Ectodermal cell (in vitro differentiated cells): ENCODE data around the gene DRD4.
"Not testable (repeated sequence)": the region's sequence is repeated elsewhere in the genome, so short reads cannot be mapped to it uniquely, and the experiment has no call there.

ENCODE experiments used
- H3K27ac ChIP-seq: 2 replicates; pipeline ENCODE4 v1.7.0; 2013; ENCODE audit warnings: mild to moderate bottlenecking, low read depth, low read length; ENCODE audit not compliant: insufficient read depth, poor library complexity, severe bottlenecking
- H3K27me3 ChIP-seq: 2 replicates; pipeline ENCODE4 v1.7.0; 2013; ENCODE audit warnings: mild to moderate bottlenecking, low read length; ENCODE audit not compliant: insufficient read depth, control insufficient read depth, poor library complexity, severe bottlenecking
- H3K36me3 ChIP-seq: one replicate; pipeline ENCODE4 v1.7.0; 2013; ENCODE audit warnings: low read length; ENCODE audit not compliant: control insufficient read depth, insufficient read depth
- H3K4me1 ChIP-seq: one replicate; pipeline ENCODE4 v1.7.0; 2013; ENCODE audit warnings: low read length; ENCODE audit not compliant: control insufficient read depth, insufficient read depth
- H3K4me3 ChIP-seq: 2 replicates; pipeline ENCODE4 v1.7.0; 2013; ENCODE audit warnings: low read depth, low read length, control low read depth; ENCODE audit not compliant: insufficient read depth
- H3K9me3 ChIP-seq: 2 replicates; pipeline ENCODE4 v1.7.0; 2013; ENCODE audit warnings: mild to moderate bottlenecking, low read length, moderate library complexity; ENCODE audit not compliant: control insufficient read depth
- WGBS, 2 experiments: methylation state at CpG; one replicate each; pipeline ENCODE4 v1.1.7; 2013; ENCODE audit warnings: missing lambda C conversion rate in 2 of 2; 5-methylcytosine and 5-hydroxymethylcytosine counted together

The DRD4 gene

DNA sequence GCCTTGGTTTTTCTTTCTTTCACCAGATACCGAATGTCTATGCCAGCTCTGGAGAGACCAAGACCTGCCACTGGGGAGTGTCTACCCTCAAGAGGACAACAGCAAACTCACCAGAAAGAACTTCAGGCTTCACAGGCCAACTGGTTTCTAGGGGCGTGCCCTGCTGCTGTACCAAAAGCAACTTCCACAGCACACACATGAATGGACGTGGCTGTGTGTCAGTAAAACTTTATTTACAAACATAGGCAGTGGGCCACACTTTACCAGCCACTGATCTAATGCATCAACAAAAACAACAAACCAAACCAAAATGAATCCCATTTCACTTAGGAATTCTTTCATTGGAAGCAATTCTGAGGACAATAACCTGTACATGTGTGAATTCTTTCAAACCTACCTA, 41.2 kb downstream of the DRD4 start:
- H3K4me1 ChIP-seq, result no peaks in the 10 kb centered on the region
- H3K36me3 ChIP-seq, result peaks cover 34% of the 10 kb centered on the region
- H3K9me3 ChIP-seq, result no peaks in the 10 kb centered on the region
- H3K27me3 ChIP-seq, result no peaks in the 10 kb centered on the region
- WGBS, 2 experiments, result 90 to 95% methylated on average over 3 of the region's 3 CpGs
- H3K27ac ChIP-seq, result no peak overlapping the region
- no peak overlapping the region for H3K4me3 ChIP-seq

DNA sequence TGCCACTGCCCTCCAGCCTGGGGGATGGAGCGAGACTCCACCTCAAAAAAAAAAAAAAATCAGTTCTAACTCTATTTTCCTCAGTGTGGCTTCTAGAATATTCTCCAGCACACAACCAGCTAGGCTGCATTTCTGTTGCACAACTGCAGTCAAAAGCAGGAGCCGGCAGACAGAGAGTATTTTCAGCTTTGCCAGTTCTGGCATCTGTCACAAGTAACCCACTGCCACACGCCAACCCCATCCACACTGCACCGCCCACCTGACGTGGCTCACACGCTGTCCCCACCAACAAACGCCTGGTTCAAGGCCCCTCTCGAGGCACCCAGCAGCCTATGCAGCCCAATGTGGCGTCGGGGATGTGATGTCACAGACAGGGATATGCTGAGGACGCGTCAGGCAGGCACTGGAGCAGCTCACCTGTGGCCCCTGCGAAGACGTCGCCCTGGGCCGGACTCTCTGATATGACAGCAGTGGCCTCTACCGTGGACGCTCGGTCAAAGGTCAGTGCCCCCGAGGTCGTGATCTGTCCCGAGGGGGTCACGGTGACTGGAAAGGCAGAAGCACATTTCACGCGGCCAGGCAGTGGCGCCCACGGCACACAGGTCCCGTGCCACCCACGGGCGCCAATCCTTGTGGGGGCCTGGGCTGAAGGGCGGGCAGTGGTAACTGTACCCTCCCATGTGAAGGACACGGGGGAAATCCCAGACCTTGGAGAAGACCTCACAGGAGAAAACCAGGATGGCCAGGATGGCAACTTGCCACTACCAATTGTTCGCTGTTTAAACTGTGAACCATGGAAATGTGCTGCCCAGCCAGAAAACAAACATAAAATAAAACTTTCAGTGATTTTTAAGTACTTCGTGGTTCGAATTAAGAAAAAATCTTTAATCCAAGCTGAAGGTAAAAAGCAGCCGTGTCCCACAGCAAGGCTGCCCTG, 42.5 kb downstream of the DRD4 start:
- Histone ChIP-seq H3K27ac (no peak overlapping the region), H3K36me3 (peaks cover 32% of the 10 kb centered on the region), H3K27me3 (no peaks in the 10 kb centered on the region), H3K4me1 (no peaks in the 10 kb centered on the region), H3K9me3 (no peaks in the 10 kb centered on the region), H3K4me3 (no peak overlapping the region)
- WGBS, 2 experiments, result 96% methylated on average over 36 of the region's 36 CpGs

DNA sequence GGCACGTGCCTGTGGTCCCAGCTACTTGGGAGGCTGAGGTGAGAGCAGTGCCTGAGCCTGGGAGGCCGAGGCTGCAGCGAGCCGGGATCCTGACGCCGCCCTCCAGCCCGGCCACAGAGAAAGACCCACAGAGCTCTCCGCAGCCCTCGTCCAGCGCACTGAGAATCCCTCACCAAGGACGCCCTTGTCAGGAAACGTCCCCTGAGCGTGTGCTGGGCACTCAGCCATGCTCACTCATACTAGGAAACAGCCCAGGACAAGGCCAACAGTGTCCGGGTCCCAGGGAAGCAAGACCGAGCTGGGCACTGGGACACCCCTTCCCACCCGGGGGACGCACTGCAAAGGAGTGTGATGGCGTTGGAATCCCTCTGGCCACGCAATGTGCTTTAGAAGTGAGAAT, 43.4 kb downstream of the DRD4 start:
- Histone ChIP-seq H3K27me3 (no peaks in the 10 kb centered on the region), H3K4me1 (no peaks in the 10 kb centered on the region), H3K4me3 (no peak overlapping the region), H3K9me3 (no peaks in the 10 kb centered on the region), H3K27ac (no peak overlapping the region), H3K36me3 (peaks cover 31% of the 10 kb centered on the region)
- 92 to 94% methylated on average over 19 of the region's 19 CpGs for WGBS, 2 experiments

DNA sequence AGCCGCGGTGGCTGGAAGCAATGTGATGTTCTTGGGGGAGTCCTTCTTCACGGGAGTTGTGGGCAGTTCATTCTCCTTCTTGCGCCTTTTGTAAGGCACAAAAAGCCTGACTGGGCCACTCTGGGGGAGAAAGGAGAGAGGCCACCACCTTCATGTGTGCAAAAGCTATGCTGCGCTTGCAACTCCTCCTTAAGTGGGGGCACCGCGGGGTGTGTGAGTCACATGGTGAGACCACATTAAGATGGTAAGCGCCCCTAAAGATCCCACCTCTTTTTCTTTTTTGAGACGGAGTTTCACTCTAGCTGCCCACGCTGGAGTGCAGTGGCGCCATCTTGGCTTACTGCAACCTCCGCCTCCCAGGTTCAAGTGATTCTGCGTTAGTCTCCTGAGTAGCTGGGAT, 43.9 kb downstream of the DRD4 start:
- WGBS, 2 experiments, result 91 to 93% methylated on average over 13 of the region's 13 CpGs
- no peak overlapping the region for H3K27ac ChIP-seq
- no peak overlapping the region for H3K4me3 ChIP-seq
- H3K4me1 ChIP-seq, result no peaks in the 10 kb centered on the region
- no peaks in the 10 kb centered on the region for H3K27me3 ChIP-seq
- H3K9me3 ChIP-seq, result no peaks in the 10 kb centered on the region
- peaks cover 34% of the 10 kb centered on the region for H3K36me3 ChIP-seq

DNA sequence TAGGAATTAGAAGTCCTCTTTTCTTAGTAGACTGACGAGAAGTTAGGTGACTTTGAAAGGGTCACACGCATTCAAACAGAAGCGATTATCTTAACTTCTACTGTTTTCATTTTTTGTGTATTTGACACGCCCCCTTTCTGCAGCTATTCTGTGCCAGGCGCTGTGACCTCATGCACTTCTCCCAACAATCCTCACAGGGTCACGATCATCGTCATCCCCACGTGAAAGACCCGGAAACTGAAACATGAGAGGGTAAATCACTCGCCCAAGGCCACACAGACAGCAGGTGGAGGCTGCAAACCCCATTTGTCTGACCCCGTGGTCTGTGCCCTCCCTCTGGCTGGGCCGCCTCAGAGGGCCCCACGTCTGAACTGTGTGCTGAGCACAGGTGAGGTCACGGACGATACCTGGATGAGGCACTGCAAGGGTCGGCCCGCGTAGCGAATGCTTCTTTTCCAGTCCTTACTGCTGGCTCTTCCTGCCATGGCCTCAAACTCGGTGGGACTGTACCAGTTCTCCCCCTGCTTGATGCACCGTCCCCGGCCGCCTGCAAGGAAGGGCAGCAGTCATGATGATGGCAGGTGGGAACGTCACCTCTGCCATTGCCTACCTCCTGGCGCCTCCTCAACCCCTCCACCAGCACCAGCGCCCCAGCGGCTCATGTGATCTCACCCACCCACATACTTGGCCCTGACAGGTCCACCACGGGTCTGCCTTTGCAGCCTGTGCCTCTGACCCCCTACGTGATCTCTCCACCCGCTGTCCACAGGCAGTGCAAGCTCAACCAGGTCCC, 49.6 kb downstream of the DRD4 start:
- Histone ChIP-seq H3K27me3 (no peaks in the 10 kb centered on the region), H3K4me1 (no peaks in the 10 kb centered on the region), H3K9me3 (no peaks in the 10 kb centered on the region), H3K36me3 (peaks cover 46% of the 10 kb centered on the region), H3K4me3 (no peak overlapping the region), H3K27ac (no peak overlapping the region)
- WGBS, 2 experiments, result 92 to 93% methylated on average over 30 of the region's 30 CpGs

DNA sequence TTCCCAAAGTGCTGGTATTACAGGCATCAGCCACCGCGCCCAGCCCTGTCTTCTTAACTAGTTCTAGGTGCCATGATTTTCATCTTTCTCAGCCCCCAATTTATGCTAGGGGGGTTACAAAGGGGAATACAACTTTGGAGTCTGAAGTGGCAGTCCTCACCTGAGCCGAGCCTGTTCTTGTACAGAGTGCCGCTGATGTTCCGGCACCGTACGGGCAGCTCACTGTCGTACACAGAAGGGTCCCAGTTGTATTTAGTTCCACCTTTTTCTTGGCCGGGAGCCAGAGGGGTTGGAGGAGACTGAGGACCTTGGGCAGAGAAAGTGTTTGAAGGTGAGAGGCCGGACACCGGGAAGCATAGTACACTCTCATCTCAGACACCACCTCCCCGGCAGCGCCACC, 50.7 kb downstream of the DRD4 start:
- Histone ChIP-seq H3K27ac (no peak overlapping the region), H3K36me3 (peaks cover 40% of the 10 kb centered on the region), H3K27me3 (no peaks in the 10 kb centered on the region), H3K4me3 (no peak overlapping the region), H3K9me3 (no peaks in the 10 kb centered on the region), H3K4me1 (peaks cover under 1% of the 10 kb centered on the region)
- WGBS, 2 experiments, result 91 to 93% methylated on average over 13 of the region's 13 CpGs

DNA sequence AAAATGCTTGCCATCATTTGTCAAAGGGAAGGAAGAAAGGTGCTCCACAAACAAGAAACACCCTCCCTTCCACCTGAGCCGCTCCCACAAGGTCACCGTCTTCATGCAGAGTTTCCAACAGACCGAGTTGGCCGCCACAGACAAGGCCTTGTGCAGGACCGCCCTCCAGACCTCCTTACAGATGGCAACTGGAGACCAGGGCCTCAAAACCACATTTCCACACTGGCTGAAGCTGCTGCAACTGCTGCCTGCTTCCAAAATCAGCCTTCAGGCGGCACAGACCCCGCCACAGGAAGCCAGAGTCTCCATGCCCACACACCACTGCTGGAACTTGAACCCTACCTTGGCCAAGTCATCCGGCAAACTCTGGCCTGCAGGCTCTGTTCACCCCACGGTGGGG, 51.6 kb downstream of the DRD4 start:
- H3K4me1 ChIP-seq, result peaks cover 10% of the 10 kb centered on the region
- H3K27me3 ChIP-seq, result no peaks in the 10 kb centered on the region
- H3K36me3 ChIP-seq, result peaks cover 37% of the 10 kb centered on the region
- no peak overlapping the region for H3K27ac ChIP-seq
- no peaks in the 10 kb centered on the region for H3K9me3 ChIP-seq
- WGBS, 2 experiments, result 90 to 91% methylated on average over 9 of the region's 9 CpGs
- no peak overlapping the region for H3K4me3 ChIP-seq

DNA sequence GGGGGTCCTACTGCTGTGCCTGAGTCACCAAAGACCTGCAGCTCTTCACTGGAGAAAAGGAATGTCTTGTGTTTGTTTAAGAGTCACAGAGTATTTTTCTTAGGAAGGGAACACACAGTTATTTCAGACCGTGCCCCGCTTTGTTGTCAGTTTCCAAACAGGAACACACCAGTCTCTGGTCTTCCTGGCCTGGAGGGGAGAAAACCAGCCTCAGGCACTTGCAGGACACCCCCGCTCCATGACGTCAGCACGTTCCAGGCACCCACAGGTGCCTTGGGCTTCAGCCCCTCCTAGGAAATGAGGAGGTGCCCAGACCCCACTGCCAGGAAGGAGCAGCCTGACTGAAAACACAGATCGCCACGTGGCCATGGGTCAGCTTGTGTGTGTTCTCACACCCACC, 52.6 kb downstream of the DRD4 start:
- Histone ChIP-seq H3K4me1 (peaks cover 16% of the 10 kb centered on the region), H3K4me3 (no peak overlapping the region), H3K27ac (no peak overlapping the region), H3K9me3 (no peaks in the 10 kb centered on the region), H3K27me3 (no peaks in the 10 kb centered on the region), H3K36me3 (peaks cover 30% of the 10 kb centered on the region)
- 93 to 95% methylated on average over 7 of the region's 7 CpGs for WGBS, 2 experiments

DNA sequence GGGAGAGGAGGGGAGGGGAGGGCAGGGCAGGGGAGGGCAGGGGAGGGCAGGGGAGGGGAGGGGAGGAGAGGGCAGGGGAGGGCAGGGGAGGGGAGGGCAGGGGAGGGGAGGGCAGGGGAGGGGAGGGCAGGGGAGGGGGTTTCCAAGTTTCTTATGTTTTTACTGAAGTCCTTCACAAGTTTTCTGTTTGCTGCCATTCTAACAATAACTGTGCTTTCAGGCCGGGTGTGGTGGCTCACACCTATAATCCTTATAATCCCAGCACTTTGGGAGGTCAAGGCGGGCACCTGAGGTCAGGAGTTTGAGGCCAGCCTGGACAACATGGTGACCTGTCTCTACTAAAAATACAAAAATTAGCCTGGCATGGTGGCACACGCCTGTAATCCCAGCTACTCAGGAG, 53.2 kb downstream of the DRD4 start:
- 93 to 94% methylated on average over 3 of the region's 3 CpGs for WGBS, 2 experiments
- H3K9me3 ChIP-seq, result not testable (repeated sequence)
- H3K36me3 ChIP-seq, result peaks cover 29% of the 10 kb centered on the region

More for the DNA sequence above, 53.2 kb downstream of the DRD4 start:
- H3K4me1 ChIP-seq, result peaks cover 16% of the 10 kb centered on the region
- H3K27ac ChIP-seq, H3K27me3 ChIP-seq, H3K4me3 ChIP-seq: not testable (repeated sequence)
